CD4-positive, alpha-beta T cell treated with Interleukin-15 for 1 hour (primary cell): Measurements from ENCODE around the gene EML4.
"Not testable (repeated sequence)": the region's sequence is repeated elsewhere in the genome, so short reads cannot be mapped to it uniquely, and the experiment has no call there.

Experiments used
- DNase-seq: peaks from one replicate; pipeline ENCODE4 v3.0.0-alpha.2; 2020

Gene EML4

DNA sequence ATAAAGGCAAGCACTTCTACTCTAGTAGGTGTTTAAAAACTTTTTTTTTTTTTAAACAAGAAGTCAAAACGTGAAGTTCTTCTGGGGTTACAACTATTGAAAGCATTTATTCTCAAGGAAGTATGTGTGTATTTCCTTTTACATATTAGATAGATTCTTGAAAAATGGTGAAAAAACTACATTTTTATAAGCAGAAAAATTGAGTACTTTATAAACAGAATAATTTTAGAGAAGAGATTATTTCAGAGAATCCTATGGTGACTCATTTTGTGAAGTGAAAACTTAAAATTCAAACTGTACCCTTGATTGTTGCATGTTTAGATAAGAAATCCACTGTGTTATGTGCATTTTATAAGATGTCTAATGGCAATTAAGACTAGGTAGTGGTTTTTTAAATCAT, 2.9 kb downstream of the EML4 start:
- DNase-seq: no peak

DNA sequence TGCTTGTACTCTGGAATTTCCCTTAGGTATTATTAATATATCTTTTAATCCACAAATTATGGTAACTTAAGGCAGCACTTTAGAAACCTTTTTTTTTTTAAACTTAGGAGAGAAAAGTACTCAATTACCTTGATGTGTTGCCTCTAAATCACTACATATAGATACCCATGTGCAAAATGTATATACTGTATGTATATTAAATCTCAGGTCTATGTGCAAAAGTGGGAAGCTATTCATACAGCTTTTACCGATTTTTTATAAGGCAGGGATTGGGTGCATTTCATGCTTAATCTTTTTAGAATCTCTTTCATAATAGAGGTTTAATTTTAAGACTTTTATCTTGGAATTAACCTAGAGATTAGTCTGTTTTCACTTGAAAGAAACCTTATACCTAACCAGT, 3.4 kb downstream of the EML4 start:
- DNase-seq: no peak

DNA sequence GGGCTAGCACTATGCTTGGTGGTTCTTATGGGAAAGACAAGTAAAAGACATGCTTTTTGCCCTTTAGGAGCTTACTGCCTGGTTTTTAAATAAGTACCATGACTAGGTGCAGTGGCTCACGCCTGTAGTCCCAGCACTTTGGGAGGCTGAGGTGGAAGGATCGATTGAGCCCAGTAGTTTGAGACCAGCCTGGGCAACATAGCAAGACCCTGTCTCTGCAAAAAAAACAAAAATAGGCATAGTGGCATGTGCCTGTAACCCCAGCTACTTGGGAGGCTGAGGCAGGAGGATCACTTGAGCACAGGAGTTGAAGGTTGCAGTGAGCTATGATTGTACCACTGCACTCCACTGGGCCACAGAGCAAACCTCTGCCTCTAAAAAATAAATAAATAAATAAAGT, 4.3 kb downstream of the EML4 start:
- not testable (repeated sequence) for DNase-seq

DNA sequence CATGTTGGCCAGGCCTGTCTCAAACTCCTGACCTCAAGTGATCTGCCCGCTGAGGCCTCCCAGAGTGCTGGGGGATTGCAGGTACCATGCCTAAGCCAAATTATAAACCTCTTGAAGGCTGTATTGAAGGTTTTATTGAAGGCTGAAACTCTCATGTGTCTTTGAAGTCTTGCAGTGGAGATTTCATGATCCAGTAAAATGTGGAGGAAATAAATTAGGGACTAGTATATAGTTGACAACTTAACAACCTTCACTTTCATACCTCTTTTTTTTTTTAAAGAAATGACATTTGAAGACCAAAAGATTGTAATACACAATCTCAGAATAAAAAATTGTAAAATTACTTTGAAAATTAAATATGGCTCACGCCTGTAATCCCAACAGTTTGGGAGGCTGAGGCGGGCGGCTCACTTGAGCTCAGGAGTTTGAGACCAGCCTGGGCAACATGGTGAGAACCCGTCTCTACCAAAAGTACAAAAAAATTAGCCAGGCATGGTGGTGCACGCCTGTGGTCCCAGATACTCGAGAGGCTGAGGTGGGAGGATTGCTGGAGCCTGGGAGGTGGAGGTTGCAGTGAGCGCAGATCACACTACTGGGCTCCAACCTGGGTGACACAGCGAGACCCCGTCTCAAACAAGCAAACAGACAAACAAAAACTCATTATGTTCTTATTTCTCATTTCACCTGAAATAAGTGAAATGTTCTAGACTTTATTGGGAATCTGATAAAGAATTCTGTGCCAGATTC, 8.0 kb downstream of the EML4 start:
- no peak for DNase-seq

DNA sequence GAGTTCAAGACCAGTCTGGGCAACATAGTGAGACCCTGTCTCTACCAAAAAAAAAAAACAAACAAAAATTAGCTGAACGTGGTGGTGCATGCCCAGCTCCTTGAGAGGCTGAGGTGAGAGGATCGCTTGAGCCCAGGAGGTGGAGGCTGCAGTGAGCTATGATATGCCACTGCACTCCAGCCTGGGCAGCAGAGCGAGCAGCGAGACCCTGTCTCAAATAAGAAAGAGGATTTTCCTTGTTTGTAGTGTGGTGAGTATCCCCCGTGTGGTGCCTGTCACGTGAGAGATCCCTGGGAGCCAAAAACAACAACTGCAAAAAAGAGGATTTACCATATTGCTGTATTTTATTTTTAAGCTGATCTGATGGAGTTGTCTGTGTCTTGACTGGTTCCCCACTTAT, 9.2 kb downstream of the EML4 start:
- DNase-seq: no peak

DNA sequence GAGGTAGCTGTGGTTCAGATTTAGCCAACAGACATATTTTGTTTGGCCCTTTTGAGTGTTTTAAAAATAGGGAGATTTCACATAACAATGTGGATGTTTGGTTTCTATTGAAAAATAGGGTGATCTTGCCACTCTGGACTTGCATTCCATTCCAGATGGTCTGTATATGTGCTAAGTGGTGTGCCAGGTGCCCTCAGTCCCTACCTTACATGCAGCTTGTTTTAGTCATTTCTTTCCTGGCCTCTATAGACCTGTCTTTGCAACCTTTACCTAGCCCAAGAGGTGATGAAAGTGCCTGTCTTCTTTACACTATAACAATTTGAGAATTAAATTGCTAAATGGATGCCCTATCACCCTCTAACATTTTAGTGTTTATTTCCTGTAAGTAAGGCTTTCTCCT, 11.1 kb downstream of the EML4 start:
- no peak for DNase-seq

DNA sequence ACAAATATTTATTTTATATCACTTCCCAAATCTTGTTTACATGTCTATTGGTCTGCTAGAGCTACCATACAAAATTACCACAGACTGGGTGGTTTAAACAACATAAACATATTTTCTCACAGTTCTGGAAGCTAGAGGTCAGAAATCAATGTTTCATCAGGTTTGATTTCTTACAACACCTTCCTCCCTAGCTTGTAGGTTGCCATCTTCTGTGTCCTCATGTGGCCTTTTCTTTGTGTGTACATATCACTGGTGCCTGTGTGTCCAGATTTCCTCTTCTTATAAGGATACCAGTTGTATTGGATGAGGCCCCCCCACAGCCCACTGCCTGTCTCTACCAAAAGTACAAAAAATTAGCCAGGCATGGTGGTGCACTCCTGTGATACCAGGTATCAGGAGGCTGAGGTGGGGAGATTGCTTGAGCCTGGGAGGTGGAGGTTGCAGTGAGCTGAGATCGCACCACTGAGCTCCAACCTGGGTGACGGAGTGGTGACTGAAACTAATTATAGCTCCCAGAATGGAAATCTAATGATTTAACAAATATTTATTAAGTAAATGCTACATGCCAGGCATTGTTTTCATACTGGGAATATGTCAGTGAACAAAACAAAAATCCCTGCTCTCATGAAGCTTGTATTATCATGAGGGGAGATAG, 13.6 kb downstream of the EML4 start:
- no peak for DNase-seq

DNA sequence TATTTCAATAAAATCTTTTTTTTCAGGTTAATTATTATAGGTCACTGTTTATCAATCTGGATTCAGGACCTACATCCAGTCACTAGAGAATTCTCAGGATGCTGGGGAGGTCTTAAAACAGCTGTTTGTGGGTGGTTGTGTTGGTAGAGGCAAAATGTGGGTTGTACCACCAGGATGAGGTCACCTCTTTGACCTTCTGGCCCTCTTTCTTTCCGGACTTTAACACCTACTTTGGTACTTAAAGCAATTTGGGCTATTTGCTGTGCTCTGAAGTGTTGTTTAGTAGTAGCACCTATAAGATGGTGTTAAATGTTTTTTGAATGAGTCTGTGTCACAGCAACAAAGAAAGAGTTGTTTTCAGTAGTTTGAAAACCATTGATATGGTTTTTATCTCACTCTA, 14.6 kb downstream of the EML4 start:
- no peak for DNase-seq

DNA sequence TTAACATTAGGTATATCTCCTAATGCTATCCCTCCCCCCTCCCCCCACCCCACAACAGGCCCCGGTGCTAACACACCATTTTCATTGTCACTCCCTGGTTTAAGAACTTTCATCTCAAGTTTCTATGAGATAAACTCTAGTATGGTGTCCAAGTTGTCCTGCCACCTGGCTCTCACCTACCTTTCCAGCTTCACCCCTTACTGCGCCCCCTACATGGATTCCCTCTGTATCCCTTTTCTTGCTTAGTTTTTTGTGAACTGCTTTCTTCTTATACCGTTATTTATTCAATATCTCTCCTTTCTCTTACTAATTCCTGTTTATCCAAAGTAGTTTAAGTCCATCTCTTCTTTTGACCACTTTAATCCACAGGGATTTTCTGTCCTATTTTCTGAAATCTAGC, 15.2 kb downstream of the EML4 start:
- DNase-seq: no peak

DNA sequence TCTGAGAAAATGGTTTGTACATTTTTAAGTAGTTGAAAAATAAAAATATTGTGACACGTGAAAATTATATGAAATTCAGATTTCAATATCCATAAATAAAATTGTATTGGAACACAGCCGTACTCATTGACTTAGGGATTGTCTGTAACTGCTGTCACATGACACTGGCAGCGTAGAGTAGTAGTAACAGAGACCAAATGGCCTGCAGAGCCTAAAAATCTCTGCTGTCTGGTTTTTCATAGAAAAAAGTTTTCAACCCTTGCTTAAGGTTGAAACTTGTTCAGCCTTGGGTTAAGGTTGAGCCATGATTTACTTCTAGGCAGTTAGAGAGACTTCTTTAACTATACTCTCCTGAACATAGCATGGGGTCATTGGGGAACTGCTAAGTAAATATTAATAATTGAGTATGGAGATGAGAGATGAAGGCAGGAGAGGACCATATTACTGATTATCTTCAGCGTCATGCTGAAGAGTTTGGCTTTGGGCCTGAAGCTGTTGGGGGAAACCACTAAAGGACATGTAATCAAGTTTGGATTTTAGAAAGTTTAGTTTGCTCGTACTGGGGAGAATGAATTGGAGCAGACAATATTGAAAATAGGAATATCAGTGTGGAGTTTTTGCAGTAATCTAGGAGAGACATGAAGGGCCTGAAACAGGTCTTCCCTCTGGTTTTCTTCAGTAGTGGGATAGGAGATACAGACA, 16.2 kb downstream of the EML4 start:
- no peak for DNase-seq

DNA sequence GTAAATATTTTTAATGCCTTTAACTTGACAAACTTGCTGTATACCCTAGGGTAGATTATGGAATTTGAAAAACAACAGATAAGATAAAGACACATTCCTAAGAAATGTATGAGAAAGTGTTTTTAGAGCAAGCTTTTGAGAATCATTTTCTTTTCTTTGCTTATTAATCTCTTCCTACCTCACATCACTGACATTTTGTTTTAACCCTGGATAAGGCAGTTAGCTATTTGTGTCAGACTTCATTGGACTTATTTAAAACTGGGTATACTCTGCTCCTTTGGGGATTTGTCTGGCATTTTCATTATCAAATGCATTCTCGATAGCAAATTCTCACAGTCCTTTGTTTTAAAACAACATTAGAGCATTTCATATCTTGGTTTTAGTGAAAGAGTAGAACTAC, 17.2 kb downstream of the EML4 start:
- DNase-seq: no peak

DNA sequence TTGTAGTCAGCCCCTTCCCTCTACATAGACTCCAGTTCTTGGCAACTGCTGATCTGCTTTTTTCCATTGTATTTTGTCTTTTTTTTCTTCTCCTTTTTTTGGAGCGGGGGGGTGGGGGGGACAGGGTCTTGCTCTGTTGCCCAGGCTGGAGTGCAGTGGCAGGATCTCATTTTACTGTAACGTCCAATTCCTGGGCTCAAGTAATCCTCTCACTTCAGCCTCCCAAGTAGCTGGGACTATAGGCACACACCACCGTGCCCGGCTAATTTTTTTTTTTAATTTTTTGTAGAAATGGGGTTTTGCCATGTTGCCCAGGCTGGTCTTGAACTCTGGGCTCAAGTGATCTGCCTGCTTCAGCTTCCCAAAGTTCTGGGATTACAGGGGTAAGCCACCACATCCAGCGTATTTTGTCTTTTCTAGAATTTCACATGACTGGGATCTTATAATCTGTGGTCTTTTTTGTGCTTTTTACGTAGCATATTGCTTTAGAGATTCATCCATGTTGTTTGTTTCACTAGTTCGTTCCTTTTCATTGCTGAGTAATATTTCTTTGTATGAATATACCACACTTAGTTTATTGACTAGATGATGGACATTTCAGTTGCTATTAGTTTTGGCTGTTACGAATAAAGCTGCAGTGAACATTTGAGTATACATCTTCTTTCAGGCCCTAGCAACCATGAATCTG, 17.9 kb downstream of the EML4 start:
- DNase-seq: no peak

DNA sequence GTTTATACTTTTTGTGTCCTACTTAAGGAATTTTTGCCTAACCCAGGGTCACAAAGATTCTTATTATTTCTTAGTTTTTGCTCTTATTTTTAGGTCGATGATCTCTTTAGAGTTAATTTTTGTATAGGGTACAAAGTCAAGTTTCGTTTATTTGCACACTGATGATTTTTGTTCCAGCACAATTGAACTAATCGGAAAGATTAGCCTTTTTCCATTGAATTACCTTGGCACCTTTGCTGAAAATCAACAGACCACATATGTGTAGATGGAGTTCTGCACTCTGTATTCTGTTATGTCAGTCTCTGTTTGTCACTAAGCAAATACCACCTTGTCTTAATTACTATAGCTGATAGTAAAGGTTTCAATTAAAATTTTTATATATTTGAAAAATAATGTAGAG, 18.7 kb downstream of the EML4 start:
- DNase-seq: no peak

DNA sequence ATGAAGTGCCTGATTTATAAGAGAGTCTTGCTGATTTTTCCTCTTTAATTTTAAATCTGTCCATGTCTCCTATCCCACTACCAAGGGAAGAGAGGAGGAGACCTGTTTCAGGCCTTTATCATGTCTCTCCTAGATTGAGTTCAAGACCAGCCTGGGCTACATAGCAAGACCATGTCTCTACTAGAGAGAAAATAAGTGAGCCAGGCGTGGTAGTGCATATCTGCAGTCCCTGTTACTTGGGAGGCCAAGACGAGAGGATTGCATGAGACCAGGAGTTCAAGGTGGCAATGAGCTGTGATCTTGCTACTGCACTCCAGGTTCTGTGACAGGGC, 20.0 kb downstream of the EML4 start:
- DNase-seq: no peak

DNA sequence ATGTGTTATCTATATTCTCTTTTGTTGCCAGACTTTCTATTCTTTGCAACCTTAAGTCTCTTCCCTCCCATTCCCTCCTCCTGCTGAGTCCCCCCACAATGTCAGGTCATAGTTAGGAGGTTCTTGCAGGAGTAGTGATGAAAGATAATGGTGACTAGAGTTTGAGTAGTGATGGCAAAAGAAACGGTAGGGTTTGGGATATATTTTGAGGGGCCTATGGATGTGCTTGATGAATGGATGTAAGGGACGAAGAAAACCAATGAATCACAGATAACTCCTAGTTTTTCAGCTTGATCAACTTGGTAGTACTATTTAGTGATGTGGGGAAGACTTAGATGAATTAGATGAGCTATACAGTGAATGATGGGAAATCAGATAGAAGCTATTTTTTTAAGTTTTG, 21.0 kb downstream of the EML4 start:
- DNase-seq: no peak

DNA sequence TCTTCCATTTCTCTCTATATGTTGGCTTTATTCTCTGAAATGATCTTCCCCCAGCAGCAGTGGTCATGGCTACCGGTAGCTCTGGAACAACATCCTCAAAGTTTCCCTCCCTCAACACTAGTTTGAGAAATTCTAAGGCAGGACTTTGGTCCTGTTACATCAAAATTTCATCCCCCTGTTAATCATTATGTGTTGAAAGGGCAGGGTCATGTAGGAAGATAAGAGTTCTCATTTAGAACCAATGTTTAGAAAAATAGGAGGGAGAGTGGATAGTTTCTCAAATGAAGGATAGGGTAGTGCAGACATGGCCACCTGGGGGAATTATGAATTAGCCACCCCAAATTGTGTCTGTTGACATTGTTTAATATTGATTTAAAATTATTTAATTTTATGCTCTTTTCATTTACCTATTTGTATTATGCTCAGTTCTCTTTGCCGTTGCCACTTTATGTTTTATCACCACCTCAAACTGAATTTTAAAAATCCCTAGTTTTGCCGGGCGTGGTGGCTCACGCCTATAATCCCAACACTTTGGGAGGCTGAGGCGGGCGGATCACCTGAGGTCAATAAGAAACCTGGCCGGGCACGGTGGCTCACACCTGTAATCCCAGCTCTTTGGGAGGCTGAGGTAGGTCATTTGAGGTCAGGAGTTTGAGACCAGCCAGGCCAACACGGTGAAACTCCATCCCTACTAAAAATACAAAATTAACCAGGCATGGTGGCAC, 22.3 kb downstream of the EML4 start:
- no peak for DNase-seq

DNA sequence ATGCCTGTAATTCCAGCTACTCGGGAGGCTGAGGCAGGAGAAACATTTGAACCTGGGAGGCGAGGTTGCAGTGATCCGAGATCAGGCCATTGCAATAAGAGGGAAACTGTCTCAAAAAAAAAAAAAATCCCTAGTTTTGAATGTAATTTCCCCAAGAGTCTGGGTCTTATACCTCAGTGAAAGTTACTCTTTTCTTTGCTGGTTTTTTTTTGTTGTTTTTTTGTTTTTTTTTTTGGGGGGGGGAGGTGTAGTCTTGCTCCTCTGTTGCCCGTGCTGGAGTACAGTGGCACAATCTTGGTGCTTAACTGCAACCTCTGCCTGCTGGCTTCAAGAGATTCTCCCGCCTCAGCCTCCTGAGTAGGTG, 22.8 kb downstream of the EML4 start:
- no peak for DNase-seq

DNA sequence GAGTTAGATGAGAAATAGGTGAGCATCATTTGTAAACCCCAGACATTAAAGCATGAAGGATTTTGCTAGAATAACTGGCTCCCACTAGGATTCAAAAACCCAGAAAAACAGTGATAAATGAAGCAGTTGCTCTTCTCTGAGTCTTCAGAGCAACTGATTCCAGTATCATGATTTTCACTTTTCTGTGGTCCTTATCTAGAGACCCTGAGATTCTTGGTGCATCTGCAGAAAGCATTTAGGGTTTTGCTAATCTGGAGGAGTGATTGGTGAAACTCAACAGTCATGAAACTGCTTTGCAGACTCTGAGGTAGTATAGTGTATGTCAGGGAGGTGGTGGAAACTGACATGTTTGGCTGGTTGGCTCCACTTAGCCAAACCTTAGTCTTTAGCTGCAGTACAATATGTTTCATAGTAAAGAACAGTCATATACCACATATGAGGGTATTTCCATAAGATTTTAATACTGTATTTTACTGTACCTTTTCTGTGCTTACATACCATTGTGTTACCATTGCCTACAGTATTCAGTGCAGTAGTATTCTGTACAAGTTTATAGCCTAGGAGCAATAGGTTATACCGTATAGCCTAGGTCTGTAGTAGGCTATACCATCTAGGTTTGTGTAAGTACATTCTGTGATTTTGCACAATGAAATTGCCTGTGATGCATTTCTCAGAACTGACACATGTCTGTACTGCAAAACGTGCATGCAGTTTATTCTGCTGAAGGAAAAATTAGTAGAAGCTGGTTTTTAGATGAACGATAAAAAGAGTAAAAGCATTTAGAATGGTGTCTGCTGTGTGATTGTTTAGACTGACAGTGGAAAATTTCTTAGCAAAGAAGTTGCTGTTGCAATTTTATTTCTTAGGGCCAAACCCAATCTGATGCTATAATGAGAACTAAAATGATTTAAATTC, 23.8 kb downstream of the EML4 start:
- DNase-seq: no peak

DNA sequence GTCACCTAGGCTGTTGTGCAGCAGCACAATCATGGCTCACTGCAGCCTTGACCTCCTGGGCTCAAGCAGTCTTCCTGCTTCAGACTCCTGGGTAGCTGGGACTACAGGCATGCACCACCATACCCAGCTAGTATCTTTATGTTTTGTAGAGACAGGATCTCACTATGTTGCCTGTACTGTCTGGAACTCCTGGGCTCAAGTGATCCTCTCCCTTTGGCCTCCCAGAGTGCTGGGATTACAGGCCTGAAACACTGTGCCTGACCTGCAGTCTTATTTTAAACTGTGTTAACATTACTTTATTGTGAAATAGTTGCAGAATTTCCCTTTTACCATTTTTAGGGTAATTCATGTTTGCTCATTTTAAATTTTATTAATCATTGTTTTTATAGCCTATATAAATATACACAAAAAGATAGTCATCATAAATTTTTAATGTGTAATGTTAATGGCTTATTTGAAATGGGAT, 24.6 kb downstream of the EML4 start:
- DNase-seq: no peak

DNA sequence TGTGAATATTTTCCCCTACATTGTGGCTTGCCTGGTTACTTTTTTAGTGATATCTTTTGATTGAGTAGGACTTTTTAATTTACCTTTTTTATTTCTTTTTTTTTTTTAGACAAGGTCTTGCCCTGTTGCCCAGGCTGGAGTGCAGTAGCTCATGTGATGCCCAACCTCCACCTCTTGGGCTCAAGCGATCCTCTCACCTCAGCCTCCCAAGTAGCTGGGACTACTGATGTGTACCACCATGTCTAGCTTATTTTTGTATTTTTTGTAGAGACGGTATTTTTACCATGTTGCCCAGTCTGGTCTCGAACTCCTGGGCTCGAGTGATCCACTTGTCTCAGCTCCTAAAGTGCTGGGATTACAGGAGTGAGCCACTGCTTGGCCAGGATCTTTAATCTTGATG, 25.3 kb downstream of the EML4 start:
- DNase-seq: no peak

DNA sequence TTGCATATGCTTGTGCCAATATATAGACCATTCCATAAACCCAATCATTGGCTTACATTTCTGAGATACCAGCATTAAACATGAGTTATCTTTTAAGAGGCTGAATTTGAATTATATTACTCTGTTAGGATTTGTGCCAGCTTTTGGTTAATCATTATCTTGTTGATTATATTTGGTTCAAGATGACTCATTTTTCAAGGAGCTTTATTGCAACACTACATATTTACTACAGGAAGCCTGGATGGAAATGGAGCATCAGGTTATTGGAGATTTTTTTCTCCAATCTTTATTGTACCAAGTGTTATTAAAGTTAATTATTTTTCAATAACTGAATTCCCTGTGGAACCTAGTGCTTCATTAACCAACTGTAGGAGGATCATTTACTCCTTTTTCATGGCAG, 26.4 kb downstream of the EML4 start:
- DNase-seq: no peak

DNA sequence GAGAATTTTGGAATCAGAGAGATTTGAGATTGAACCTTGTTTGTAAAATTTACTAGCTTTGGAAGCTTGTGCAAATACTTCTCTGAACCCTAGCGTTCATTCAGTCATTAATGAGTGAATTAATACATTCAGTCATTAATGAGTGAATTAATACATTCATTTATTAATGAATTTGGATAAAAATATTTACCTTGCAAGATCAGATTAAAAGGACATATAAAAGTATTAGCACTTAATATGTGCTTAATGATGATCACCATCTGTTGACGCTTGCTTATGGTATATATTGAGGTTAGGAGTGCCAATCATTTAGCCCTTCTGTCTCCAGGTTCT, 26.9 kb downstream of the EML4 start:
- DNase-seq: no peak
